Purkinje cell (primary cell): ENCODE results near the gene FOXR2. TPM values are rescaled to one million over a fixed set of nuclear protein-coding genes. Genes with fewer than 3 reads are reported as not detected.

ENCODE experiments used
- polyA plus RNA-seq: library from polyadenylated mRNA; unstranded; fragments of >200 nt; fragmentation: Nextera tagmentation; gene quantifications from 2 replicates; pipeline ENCODE4 v1.2.1, GENCODE V29; 2014

The FOXR2 gene
- not detected in 2 replicates for polyA plus RNA-seq

GRCh38 chrX:55623100-55623499 lies at the start of gene FOXR2:
Gene FOXR2 (plus strand): TSS chrX:55623400. CDS start chrX:55623712, 312 bp downstream.

Other genes starting within 250 kb of the FOXR2 start
- gene MAGEH1, start 171.3 kb upstream of the FOXR2 start, polyA plus RNA-seq: 88.6 and 128 TPM in 2 replicates
- gene USP51, start 133.6 kb upstream of the FOXR2 start, polyA plus RNA-seq: 2.5 and 3.7 TPM in 2 replicates
- 38.7 and 65.3 TPM in 2 replicates for gene RRAGB, start 94.3 kb downstream of the FOXR2 start, polyA plus RNA-seq